DMS79 (cell line): ENCODE measurements around the gene MSI2.
"Not testable (repeated sequence)": the region's sequence is repeated elsewhere in the genome, so short reads cannot be mapped to it uniquely, and the experiment has no call there.

Experiments
- DNase-seq: peaks from one replicate; lab custom pipeline; 2025; lab: John Stamatoyannopoulos, UW

MSI2 gene

GRCh38 chr17:57255776-57256681 lies at the start of gene MSI2:
MSI2 (plus strand) TSS chr17:57256523; CDS start chr17:57256743, 220 bp downstream.
- no peak for DNase-seq

- DNase-seq = no peak
Observed at GRCh38 chr17:57206928-57207327, 49.4 kb upstream of the MSI2 start.

- no peak for DNase-seq
Observed at GRCh38 chr17:57207396-57207795, 48.9 kb upstream of the MSI2 start.

GRCh38 chr17:57210224-57210553 lies 46.1 kb upstream of the MSI2 start:
- no peak for DNase-seq

GRCh38 chr17:57210972-57211411 lies 45.3 kb upstream of the MSI2 start:
- no peak for DNase-seq

- DNase-seq = no peak
Observed at GRCh38 chr17:57211543-57211942, 44.8 kb upstream of the MSI2 start.

- DNase-seq = no peak
Observed at GRCh38 chr17:57213180-57213825, 43.0 kb upstream of the MSI2 start.

GRCh38 chr17:57215317-57215716 lies 41.0 kb upstream of the MSI2 start:
- DNase-seq = no peak

- no peak for DNase-seq
Observed at GRCh38 chr17:57221366-57222350, 34.7 kb upstream of the MSI2 start.

GRCh38 chr17:57222422-57222821 lies 33.9 kb upstream of the MSI2 start:
- not testable (repeated sequence) for DNase-seq

GRCh38 chr17:57225127-57225526 lies 31.2 kb upstream of the MSI2 start:
- no peak for DNase-seq

GRCh38 chr17:57226793-57227192 lies 29.5 kb upstream of the MSI2 start:
- DNase-seq = no peak

GRCh38 chr17:57228911-57229310 lies 27.4 kb upstream of the MSI2 start:
- DNase-seq = no peak

GRCh38 chr17:57234061-57234738 lies 22.1 kb upstream of the MSI2 start:
- no peak for DNase-seq

- no peak for DNase-seq
Observed at GRCh38 chr17:57234739-57235092, 21.6 kb upstream of the MSI2 start.

- DNase-seq = no peak
Observed at GRCh38 chr17:57235124-57235523, 21.2 kb upstream of the MSI2 start.

- DNase-seq = peak; percentile 74
Observed at GRCh38 chr17:57236686-57237299, 19.5 kb upstream of the MSI2 start.

- DNase-seq = no peak
Observed at GRCh38 chr17:57240648-57241047, 15.7 kb upstream of the MSI2 start.

GRCh38 chr17:57242148-57242547 lies 14.2 kb upstream of the MSI2 start:
- no peak for DNase-seq

GRCh38 chr17:57243171-57243622 lies 13.1 kb upstream of the MSI2 start:
- no peak for DNase-seq

GRCh38 chr17:57245786-57246185 lies 10.5 kb upstream of the MSI2 start:
- DNase-seq = no peak
